Measurements from ENCODE around the gene CCDC122.

DNA sequence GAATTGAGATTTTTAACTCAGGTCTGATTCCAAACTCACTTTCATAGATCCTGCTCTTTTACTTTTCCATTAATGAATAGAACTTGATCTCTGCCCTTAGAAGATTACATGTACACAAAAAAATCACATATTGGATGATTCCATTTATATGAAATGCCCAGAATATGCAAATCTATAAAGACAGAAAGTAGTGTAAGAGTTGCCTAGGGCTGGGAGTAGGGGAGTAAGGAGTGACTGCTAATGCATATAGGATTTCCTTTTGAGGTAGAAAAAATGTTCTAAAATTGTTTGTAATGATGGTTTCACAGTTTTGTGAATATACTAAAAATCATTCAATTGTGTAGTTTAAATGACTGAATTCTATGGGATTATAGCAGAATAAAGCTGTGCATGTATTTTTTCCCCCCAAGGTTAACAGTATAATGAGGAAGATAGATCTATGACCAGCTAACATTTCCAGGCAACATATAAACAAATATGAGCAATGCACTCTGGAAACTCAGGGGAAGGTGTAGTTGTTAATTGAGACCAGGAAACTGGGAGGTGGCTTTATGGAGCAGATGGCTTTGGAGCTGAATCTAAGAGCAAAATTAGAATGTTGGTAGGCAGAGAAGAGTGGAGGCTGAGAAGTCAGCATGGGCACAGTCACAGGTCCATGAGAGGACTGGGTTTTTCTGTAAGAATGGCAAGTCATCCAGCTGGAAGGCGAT is 41.6 kb upstream of the CCDC122 start:
- TF ChIP-seq CTCF (IDR thresholded peaks at IDR 0.05) (no peak), POLR2A (IDR thresholded peaks at IDR 0.05) (no peak)
